ENCODE results near the gene SLC28A3.
"Not testable (repeated sequence)": the region's sequence is repeated elsewhere in the genome, so short reads cannot be mapped to it uniquely, and the experiment has no call there.

SLC28A3 gene, protein sequence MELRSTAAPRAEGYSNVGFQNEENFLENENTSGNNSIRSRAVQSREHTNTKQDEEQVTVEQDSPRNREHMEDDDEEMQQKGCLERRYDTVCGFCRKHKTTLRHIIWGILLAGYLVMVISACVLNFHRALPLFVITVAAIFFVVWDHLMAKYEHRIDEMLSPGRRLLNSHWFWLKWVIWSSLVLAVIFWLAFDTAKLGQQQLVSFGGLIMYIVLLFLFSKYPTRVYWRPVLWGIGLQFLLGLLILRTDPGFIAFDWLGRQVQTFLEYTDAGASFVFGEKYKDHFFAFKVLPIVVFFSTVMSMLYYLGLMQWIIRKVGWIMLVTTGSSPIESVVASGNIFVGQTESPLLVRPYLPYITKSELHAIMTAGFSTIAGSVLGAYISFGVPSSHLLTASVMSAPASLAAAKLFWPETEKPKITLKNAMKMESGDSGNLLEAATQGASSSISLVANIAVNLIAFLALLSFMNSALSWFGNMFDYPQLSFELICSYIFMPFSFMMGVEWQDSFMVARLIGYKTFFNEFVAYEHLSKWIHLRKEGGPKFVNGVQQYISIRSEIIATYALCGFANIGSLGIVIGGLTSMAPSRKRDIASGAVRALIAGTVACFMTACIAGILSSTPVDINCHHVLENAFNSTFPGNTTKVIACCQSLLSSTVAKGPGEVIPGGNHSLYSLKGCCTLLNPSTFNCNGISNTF

GRCh38 chr9:84340535-84340934 lies at the start of gene SLC28A3:
Gene SLC28A3 (minus strand): TSS chr9:84340758. CDS start chr9:84340633, 125 bp downstream.
- no peak for DNase-seq

- not testable (repeated sequence) for DNase-seq
Measured at GRCh38 chr9:84390254-84390653, 49.7 kb upstream of the SLC28A3 start.

GRCh38 chr9:84387821-84388220 lies 47.3 kb upstream of the SLC28A3 start:
- DNase-seq: no peak

DNA sequence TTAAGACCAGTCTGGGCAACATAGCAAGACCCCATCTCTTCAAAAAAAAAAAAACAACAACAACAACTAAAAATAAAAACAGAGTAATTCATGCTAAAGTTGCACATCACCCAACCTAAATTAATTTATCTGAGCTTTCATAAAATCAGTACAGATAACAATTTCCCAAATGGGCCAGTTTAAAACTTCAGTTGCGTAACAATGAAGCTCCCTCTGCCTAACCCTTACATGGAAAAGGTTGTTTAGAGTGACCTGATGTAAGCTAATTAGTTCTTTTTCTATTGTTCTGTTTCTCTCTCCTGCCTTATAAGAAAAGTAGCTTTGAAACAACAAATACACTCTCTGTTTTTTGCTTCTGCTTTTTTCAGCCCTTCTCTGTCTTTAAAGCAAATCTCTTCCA lies 46.2 kb upstream of the SLC28A3 start:
- no peak for DNase-seq

GRCh38 chr9:84385386-84386040 lies 45.0 kb upstream of the SLC28A3 start:
- DNase-seq: no peak

- DNase-seq: no peak
Measured at GRCh38 chr9:84384617-84385016, 44.1 kb upstream of the SLC28A3 start.

GRCh38 chr9:84383178-84383577 lies 42.6 kb upstream of the SLC28A3 start:
- DNase-seq: no peak

- no peak for DNase-seq
Measured at GRCh38 chr9:84382720-84383119, 42.2 kb upstream of the SLC28A3 start.

- DNase-seq: no peak
Measured at GRCh38 chr9:84381508-84381907, 41.0 kb upstream of the SLC28A3 start.

DNA sequence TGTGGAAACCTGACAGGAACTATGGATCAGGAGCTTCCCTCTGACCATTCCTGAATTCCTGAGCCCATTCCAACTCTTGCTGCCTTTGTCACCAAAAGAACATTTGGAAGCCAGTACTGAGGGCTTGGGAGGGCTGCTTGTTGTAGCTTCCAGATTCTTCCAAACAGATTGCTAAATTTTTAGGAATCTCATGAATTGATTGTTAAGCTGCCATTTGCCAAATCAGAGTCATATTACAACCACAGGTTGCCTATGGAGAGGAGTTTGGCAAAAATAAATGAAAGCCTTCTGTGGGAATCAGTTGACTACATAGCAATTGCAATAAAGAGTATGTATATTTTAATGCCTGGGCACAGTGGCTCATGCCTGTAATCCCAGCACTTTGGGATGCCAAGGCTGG lies 39.2 kb upstream of the SLC28A3 start:
- no peak for DNase-seq

GRCh38 chr9:84375954-84376353 lies 35.4 kb upstream of the SLC28A3 start:
- no peak for DNase-seq

DNA sequence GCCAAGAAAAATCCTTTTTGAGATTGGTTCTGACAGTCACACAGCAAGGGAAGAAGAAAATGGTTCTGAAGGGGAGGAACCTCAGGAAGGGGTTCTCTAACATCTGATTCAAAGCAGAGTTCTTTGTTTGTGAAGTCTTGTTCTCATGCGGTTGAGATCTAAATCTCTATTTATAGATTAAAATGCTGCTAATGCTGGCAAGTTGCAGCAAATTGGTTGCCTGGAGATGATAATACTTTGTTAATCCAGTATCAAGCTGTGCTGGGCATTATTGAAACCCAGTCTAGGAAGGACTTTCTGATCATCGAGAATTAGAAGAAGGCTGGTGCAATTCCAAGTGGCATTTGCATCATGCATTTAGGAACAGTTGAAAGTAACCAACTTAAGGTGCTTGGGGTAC lies 34.0 kb upstream of the SLC28A3 start:
- DNase-seq: no peak

DNA sequence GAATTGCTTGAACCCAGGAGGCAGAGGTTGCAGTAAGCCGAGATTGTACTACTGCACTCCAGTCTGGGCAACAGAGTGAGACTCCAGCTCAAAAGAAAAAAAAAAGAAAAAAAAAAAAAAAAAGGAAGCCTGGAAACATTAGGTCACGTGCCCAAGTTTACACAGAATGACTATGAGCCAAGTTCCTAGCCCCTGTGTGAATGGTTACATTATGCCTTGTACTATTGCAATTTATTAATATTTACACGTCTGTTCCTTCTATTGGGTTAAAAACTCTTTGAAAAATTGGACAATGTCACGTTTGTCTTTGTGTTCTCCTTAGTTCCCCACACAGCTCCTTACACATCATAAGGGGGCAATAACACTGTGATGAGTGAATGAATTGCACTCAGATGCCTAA lies 33.5 kb upstream of the SLC28A3 start:
- no peak for DNase-seq

- DNase-seq: no peak
Measured at GRCh38 chr9:84371737-84372136, 31.2 kb upstream of the SLC28A3 start.

GRCh38 chr9:84368601-84369000 lies 28.0 kb upstream of the SLC28A3 start:
- DNase-seq: no peak

GRCh38 chr9:84367726-84368125 lies 27.2 kb upstream of the SLC28A3 start:
- DNase-seq: not testable (repeated sequence)

DNA sequence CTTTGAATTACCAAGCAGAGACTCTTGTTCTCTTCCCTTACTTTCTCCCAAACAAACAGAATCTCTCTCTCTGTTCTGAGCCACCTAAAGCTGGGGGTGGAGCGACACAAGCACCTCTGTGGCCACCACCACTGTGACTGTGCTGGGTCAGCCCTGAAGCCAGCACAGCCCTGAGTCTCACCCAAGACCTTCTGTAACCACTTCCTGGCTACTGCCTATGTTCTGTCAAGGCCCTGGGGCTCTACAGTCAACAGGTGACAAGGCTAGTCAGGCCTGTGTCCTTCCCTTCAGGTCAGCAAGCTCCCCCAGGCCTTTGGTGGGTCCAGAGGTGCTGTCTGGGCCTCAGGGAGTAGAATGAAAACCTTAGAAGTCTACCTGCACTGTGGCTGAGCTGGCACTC lies 26.1 kb upstream of the SLC28A3 start:
- DNase-seq: no peak

- not testable (repeated sequence) for DNase-seq
Measured at GRCh38 chr9:84364894-84365490, 24.4 kb upstream of the SLC28A3 start.

DNA sequence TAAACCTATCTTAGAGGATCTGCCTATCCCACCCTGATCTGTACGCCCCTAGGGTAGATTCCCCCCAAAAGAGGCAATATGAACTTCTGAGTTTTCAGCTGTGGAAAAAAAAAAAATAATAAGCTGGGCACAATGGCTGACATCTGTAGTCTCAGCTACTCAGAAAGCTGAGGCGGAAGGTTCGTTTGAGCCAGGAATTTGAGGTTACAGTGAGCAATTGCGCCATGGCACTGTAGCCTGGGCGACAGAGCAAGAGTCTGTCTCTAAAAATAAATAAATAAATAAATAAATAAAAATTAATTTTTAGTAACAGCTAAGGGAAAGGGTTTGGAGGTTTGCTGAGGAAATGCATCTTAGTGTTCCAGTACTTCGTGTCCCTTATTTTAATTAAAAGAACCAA lies 21.1 kb upstream of the SLC28A3 start:
- DNase-seq: no peak

DNA sequence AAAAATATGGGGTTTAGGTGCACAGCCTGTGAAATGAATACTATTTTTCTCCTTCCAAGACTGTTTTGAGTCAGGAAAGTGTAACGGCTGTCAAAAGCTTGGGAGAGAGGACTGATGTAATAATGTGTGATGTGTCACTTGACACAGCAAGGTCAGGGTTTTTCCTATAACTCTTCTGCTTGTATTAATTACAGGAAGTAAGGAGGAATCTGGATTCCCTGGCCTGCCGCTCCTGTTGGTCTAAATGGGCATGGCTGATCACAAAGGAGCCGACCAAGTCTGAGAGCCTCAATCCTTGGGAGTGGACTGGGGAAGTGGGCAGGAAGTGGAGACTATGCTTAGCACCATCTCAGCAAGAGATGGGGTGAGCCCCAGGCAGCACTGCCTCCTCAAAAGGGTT lies 16.7 kb upstream of the SLC28A3 start:
- no peak for DNase-seq

DNA sequence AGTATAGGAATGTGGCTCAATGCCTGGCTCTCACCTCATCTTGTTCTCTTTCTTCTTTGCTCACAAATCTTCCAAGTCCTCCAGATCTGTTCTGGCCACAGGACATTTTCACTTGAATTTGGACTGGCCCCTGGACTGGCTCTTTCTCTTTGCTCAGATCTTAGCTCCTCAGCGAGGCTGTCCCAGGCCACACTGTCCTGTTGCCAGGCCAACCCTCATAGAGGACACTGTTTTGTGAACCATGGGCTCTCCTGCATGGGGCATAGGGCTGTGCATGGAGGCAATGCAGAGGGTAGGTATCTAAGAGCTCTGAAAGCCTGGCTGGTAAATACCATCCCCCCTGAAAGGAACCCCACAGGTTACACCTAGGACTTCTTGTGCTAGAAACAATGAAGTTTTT lies 13.5 kb upstream of the SLC28A3 start:
- DNase-seq: no peak

- DNase-seq: no peak
Measured at GRCh38 chr9:84349671-84350070, 9.1 kb upstream of the SLC28A3 start.

GRCh38 chr9:84343111-84343521 lies 2.6 kb upstream of the SLC28A3 start:
- DNase-seq: no peak

DNA sequence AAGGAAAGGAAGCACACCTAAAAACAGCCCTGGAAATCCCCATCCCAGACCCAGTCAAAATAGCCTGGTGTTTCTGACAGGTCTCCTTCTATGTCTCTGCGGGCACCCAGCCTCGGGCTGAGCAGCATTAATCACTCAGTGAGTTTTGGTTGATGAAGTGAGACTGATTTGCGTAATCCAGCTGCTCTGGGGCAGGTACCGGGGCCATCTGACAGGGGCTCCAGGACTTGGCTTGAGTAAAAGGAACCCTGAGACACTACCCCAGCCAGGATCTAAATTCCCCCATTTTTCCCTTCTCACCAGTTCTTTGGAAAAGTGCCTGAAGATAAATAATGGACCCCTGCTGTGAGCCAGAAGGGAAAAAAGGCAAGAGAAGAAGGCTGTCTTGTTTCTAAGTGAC lies 596 bp downstream of the SLC28A3 start:
- no peak for DNase-seq
